H1 (cell line): ENCODE measurements around the gene HLA-DPA1. TPM values are rescaled to one million over a fixed set of nuclear protein-coding genes. Genes with fewer than 3 reads are reported as not detected.
A peak's percentile ranks its signal among the peaks of the same experiment; 100 is the strongest.

ENCODE experiments used
- CTCF ChIA-PET: fragments of 300-600 bp; sonication (Branson Sonifier 250); formaldehyde crosslinking; loops from one replicate; lab custom pipeline; 2021; ENCODE audit not compliant: partially characterized antibody; lab: Charles Lee
- POLR2A ChIA-PET: fragments of 300-600 bp; sonication (Branson Sonifier 250); formaldehyde crosslinking; loops from one replicate; lab custom pipeline; 2021; ENCODE audit warnings: inconsistent platforms; ENCODE audit not compliant: partially characterized antibody; lab: Charles Lee
- DNase-seq, 2 experiments: peaks; one replicate each; pipeline versions ENCODE4 v3.0.0 to v3.0.0-alpha.2; 2010 to 2022; ENCODE audit warnings: low spot score in 2 of 2, low read depth in 1 of 2, mixed read lengths in 1 of 2
- FAIRE-seq: peaks from 2 replicates; lab custom pipeline; 2011; peaks lifted over from hg19 to GRCh38; lab: Jason Lieb, UNC
- H2AFZ ChIP-seq: 2 replicates; pipeline ENCODE4 v1.8.1; 2012; ENCODE audit warnings: low read length, inconsistent platforms
- H2AK5ac ChIP-seq: 2 replicates; pipeline ENCODE4 v1.6.1; 2013; ENCODE audit warnings: low read depth, low read length
- H2BK120ac ChIP-seq: replicated peaks from 2 replicates; pipeline ENCODE3; 2013; ENCODE audit warnings: low read depth, low read length, inconsistent platforms
- H2BK12ac ChIP-seq: 2 replicates; pipeline ENCODE4 v1.6.1; 2013; ENCODE audit warnings: low read depth, low read length
- H2BK15ac ChIP-seq: 2 replicates; pipeline ENCODE4 v1.6.1; 2013; ENCODE audit warnings: low read length
- H2BK20ac ChIP-seq: 2 replicates; pipeline ENCODE4 v1.6.1; 2013; ENCODE audit warnings: low read length
- H2BK5ac ChIP-seq: 2 replicates; pipeline ENCODE4 v1.6.1; 2013; ENCODE audit warnings: low read depth, low read length
- H3K14ac ChIP-seq: 2 replicates; pipeline ENCODE4 v1.6.1; 2013; ENCODE audit warnings: inconsistent platforms; ENCODE audit not compliant: insufficient read length
- H3K18ac ChIP-seq: 2 replicates; pipeline ENCODE4 v1.6.1; 2013; ENCODE audit warnings: low read length; ENCODE audit errors: extremely low read depth
- H3K23ac ChIP-seq: 2 replicates; pipeline ENCODE4 v1.6.1; 2013; ENCODE audit warnings: inconsistent platforms; ENCODE audit not compliant: insufficient read length
- H3K23me2 ChIP-seq: 2 replicates; pipeline ENCODE4 v1.6.1; 2013; ENCODE audit warnings: low read depth, low read length
- H3K27ac ChIP-seq: 2 replicates; pipeline ENCODE4 v1.6.1; 2011; ENCODE audit warnings: low read depth, low read length, inconsistent platforms
- H3K27me3 ChIP-seq, 4 experiments: replicated peaks in 1 of 4; 1 replicate in 1 of 4; 2 replicates in 3 of 4; pipeline versions ENCODE4 v1.6.1 to v1.8.1; 2011 to 2013; ENCODE audit warnings: low read length in 3 of 4, mild to moderate bottlenecking in 3 of 4, inconsistent platforms in 2 of 4, mixed read lengths in 2 of 4, moderate library complexity in 1 of 4; ENCODE audit not compliant: control insufficient read depth in 3 of 4, insufficient read depth in 3 of 4; ENCODE audit errors: extremely low read depth in 1 of 4
- H3K36me3 ChIP-seq, 4 experiments: 2 replicates each; pipeline versions ENCODE4 v1.6.1 to v1.8.1; 2011 to 2013; ENCODE audit warnings: mild to moderate bottlenecking in 4 of 4, low read length in 3 of 4, moderate library complexity in 2 of 4, control low read depth in 1 of 4, inconsistent platforms in 1 of 4; ENCODE audit not compliant: insufficient read depth in 4 of 4, control insufficient read depth in 2 of 4
- H3K4ac ChIP-seq: replicated peaks from 2 replicates; pipeline ENCODE3; 2013; ENCODE audit warnings: low read length, low read depth, mixed read lengths, inconsistent platforms; ENCODE audit not compliant: insufficient read length
- H3K4me1 ChIP-seq, 4 experiments: replicated peaks in 1 of 4; 1 replicate in 1 of 4; 2 replicates in 3 of 4; pipeline versions ENCODE4 v1.6.1 to v1.8.1; 2011 to 2013; ENCODE audit warnings: low read length in 3 of 4, inconsistent platforms in 2 of 4, mixed read lengths in 1 of 4; ENCODE audit not compliant: insufficient read depth in 4 of 4, control insufficient read depth in 3 of 4
- H3K4me2 ChIP-seq, 2 experiments: 2 replicates each; pipeline versions ENCODE4 v1.6.1 to v1.8.1; 2011 to 2013; ENCODE audit warnings: low read depth in 2 of 2, low read length in 2 of 2, control low read depth in 1 of 2, inconsistent platforms in 1 of 2, mild to moderate bottlenecking in 1 of 2; ENCODE audit not compliant: insufficient read depth in 1 of 2
- H3K4me3 ChIP-seq, 4 experiments: fragments of 200-600, 300-600 bp in 1 of 4; sonication (generic), shearing (Covaris generic), sonication (Bioruptor Twin) in 1 of 4; 2 replicates each; pipeline versions ENCODE4 v1.5.1 to v1.8.1; 2011 to 2016; ENCODE audit warnings: low read length in 4 of 4, low read depth in 3 of 4, control low read depth in 2 of 4, inconsistent platforms in 2 of 4, mild to moderate bottlenecking in 2 of 4, mixed read lengths in 1 of 4, moderate library complexity in 1 of 4; ENCODE audit not compliant: insufficient read depth in 2 of 4; ENCODE audit errors: extremely low read depth in 1 of 4
- H3K56ac ChIP-seq: replicated peaks from 2 replicates; pipeline ENCODE3; 2013; ENCODE audit warnings: low read depth, mild to moderate bottlenecking, mixed read lengths, low read length, inconsistent platforms; ENCODE audit not compliant: insufficient read length
- H3K79me1 ChIP-seq: 2 replicates; pipeline ENCODE4 v1.6.1; 2013; ENCODE audit warnings: low read depth, low read length, control low read depth
- H3K79me2 ChIP-seq, 2 experiments: 2 replicates each; pipeline versions ENCODE4 v1.6.1 to v1.8.1; 2012 to 2013; ENCODE audit warnings: low read length in 2 of 2, mild to moderate bottlenecking in 2 of 2, inconsistent platforms in 1 of 2; ENCODE audit not compliant: insufficient read depth in 2 of 2, control insufficient read depth in 1 of 2
- H3K9ac ChIP-seq, 4 experiments: replicated peaks in 1 of 4; 1 replicate in 1 of 4; 2 replicates in 3 of 4; pipeline versions ENCODE4 v1.6.1 to v1.8.1; 2011 to 2013; ENCODE audit warnings: low read depth in 3 of 4, low read length in 3 of 4, control low read depth in 2 of 4, mild to moderate bottlenecking in 2 of 4, moderate library complexity in 2 of 4, inconsistent platforms in 1 of 4; ENCODE audit errors: extremely low read depth in 1 of 4
- H3K9me3 ChIP-seq, 2 experiments: 2 replicates each; pipeline versions ENCODE4 v1.6.1 to v1.8.1; 2012 to 2013; ENCODE audit warnings: mild to moderate bottlenecking in 2 of 2, moderate library complexity in 2 of 2, control low read depth in 1 of 2, inconsistent platforms in 1 of 2, low read depth in 1 of 2, low read length in 1 of 2, mixed read lengths in 1 of 2; ENCODE audit not compliant: insufficient read depth in 2 of 2
- H4K20me1 ChIP-seq, 2 experiments: replicated peaks in 1 of 2; 2 replicates each; pipeline versions ENCODE3 to v1.8.1; 2011 to 2013; ENCODE audit warnings: inconsistent platforms in 2 of 2, low read length in 2 of 2, mild to moderate bottlenecking in 1 of 2; ENCODE audit not compliant: insufficient read depth in 2 of 2, control insufficient read depth in 1 of 2
- H4K5ac ChIP-seq: 2 replicates; pipeline ENCODE4 v1.6.1; 2013; ENCODE audit warnings: low read length, low read depth, mixed read lengths, inconsistent platforms; ENCODE audit not compliant: insufficient read length
- H4K8ac ChIP-seq: 2 replicates; pipeline ENCODE4 v1.8.0; 2013; ENCODE audit warnings: mild to moderate bottlenecking, moderate library complexity, low read length, inconsistent platforms; ENCODE audit not compliant: insufficient read depth; ENCODE audit errors: extremely low read depth
- H4K91ac ChIP-seq: replicated peaks from 2 replicates; pipeline ENCODE3; 2013; ENCODE audit warnings: low read length, mixed read lengths, inconsistent platforms; ENCODE audit not compliant: insufficient read length
- CHD1 ChIP-seq: IDR thresholded peaks from 2 replicates; pipeline ENCODE4 v1.6.1; 2012; ENCODE audit warnings: low read depth, low read length, improper control_type of control experiment
- GABPA ChIP-seq: IDR thresholded peaks from 2 replicates; pipeline ENCODE4 v1.6.1; 2011; ENCODE audit warnings: mild to moderate bottlenecking, low read length, moderate library complexity, borderline replicate concordance; ENCODE audit not compliant: insufficient read depth
- TAF7 ChIP-seq: optimal IDR thresholded peaks from 2 replicates; pipeline ENCODE3; 2011; ENCODE audit warnings: low read depth, mild to moderate bottlenecking, inconsistent platforms, low read length, moderate library complexity, borderline replicate concordance
- polyA plus RNA-seq, 7 experiments: library from polyadenylated mRNA; depleted of rRNA in 3 of 7; stranded (reverse) in 5 of 7; unstranded in 2 of 7; fragments of >200 nt in 5 of 7; fragments of 200-250 nt in 2 of 7; gene quantifications; 1 replicate in 5 of 7; 2 replicates in 1 of 7; 4 replicates in 1 of 7; pipeline versions ENCODE4 v1.2.1 to v1.2.3, GENCODE V29; 2011 to 2013; ENCODE audit warnings: missing spikeins in 2 of 7, mixed read lengths in 2 of 7
- total RNA-seq: library from RNA; stranded (reverse); fragmentation: NEBNext Ultra II Directional; extraction: Animal tissue kit (Norgen Biotek cat#: 25700); gene quantifications from 2 replicates; pipeline ENCODE4 v1.2.1, GENCODE V29; 2021
- TF ChIP-seq, protein P1 (sequence below): IDR thresholded peaks from 2 replicates; pipeline ENCODE4 v1.6.1; 2012; ENCODE audit warnings: inconsistent platforms

HLA-DPA1 gene
- total and polyA plus RNA-seq, 2 of the 8 experiments (the other 6 are each of a cell fraction or from before 2014, with no cell fraction given): 6.2 to 13.1 TPM

DNA sequence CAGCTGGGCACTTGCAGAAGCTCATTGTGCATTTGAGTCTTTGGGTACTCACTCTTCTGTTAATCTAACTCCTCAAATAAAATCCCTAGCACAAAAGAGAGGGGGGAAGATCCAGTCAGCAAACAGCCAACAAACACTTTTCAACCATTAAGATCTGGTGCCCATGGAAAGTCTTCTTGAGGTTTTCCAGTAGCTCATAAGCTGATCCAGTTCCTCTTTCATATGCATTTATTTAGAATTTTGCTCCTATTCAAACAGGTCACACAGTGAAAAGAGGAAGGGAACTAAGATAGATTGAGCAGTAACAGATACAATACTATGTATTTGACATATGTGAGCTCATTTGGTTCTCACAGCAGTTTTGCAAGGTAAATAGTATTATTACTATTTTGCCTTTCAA, 41.0 kb upstream of the HLA-DPA1 start:
- H3K4me1 ChIP-seq: peaks cover 2 to 5% (median 3%) of the 10 kb centered on the region in 4 experiments; a peak in 6 of 7 replicates
- no peak overlapping the region for H2BK120ac ChIP-seq
- H2AFZ ChIP-seq: 0 out of 2 replicates have a peak overlapping the region, but pooled peaks have one; percentile 17
- H3K4me3 ChIP-seq: no peak overlapping the region
- H4K20me1 ChIP-seq: no peaks in the 10 kb centered on the region
- ChIA-PET POLR2A (interaction anchor here (0.7 to 1.2 kb wide), 3 partner anchors 14 to 143 kb away, joined by 3 to 4 read pairs (median 3); no protein-coding TSS in a partner anchor), CTCF (interaction anchor here (1.0 to 2.7 kb wide), 5 partner anchors 10 to 114 kb away, joined by 3 to 10 read pairs (median 4); no protein-coding TSS in a partner anchor)
- no peak overlapping the region for H3K56ac ChIP-seq
- no peaks in the 10 kb centered on the region for H3K27me3 ChIP-seq
- no peak overlapping the region for H3K18ac ChIP-seq
- H3K23me2 ChIP-seq: peaks cover 10% of the 10 kb centered on the region
- H3K36me3 ChIP-seq: no peaks in the 10 kb centered on the region
- no peak overlapping the region for H3K4ac ChIP-seq
- no peaks in the 10 kb centered on the region for H3K9me3 ChIP-seq
- no peak overlapping the region for H2BK20ac ChIP-seq
- FAIRE-seq (no peak), DNase-seq (no peak)
- H3K4me2 ChIP-seq: no peak overlapping the region
- H2AK5ac ChIP-seq: no peak overlapping the region
- no peak overlapping the region for H2BK12ac ChIP-seq
- no peak overlapping the region for H2BK5ac ChIP-seq
- H3K27ac ChIP-seq: no peak overlapping the region
- H3K23ac ChIP-seq: no peak overlapping the region
- H3K79me1 ChIP-seq: no peaks in the 10 kb centered on the region
- no peak overlapping the region for H3K14ac ChIP-seq
- no peak overlapping the region for H4K8ac ChIP-seq
- no peak overlapping the region for H4K91ac ChIP-seq
- H3K9ac ChIP-seq: no peak overlapping the region
- peaks cover 0 to 13% of the 10 kb centered on the region in 2 experiments; a peak in 2 of 4 replicates for H3K79me2 ChIP-seq
- H2BK15ac ChIP-seq: no peak overlapping the region
- no peak overlapping the region for H4K5ac ChIP-seq
- no peak for TF ChIP-seq GABPA
- TF ChIP-seq TAF7: no peak
- TF ChIP-seq CHD1: no peak
- TF ChIP-seq, protein P1, sequence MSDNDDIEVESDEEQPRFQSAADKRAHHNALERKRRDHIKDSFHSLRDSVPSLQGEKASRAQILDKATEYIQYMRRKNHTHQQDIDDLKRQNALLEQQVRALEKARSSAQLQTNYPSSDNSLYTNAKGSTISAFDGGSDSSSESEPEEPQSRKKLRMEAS: no peak
